Glutamatergic neuron (in vitro differentiated cells): ENCODE data around the gene TJP1. TPM values are rescaled to one million over a fixed set of nuclear protein-coding genes. Genes with fewer than 3 reads are reported as not detected.

Experiments used
- DNase-seq: peaks from one replicate; pipeline ENCODE4 v3.0.0; 2022
- H3K27ac Mint-ChIP-seq: one replicate; pipeline ENCODE4 v1.8.0; 2020; ENCODE audit warnings: mild to moderate bottlenecking, mixed read lengths, inconsistent platforms; ENCODE audit not compliant: unreplicated experiment
- H3K27me3 Mint-ChIP-seq: one replicate; pipeline ENCODE4 v1.8.0; 2020; ENCODE audit warnings: mild to moderate bottlenecking, moderate library complexity, mixed read lengths, inconsistent platforms; ENCODE audit not compliant: unreplicated experiment
- H3K36me3 Mint-ChIP-seq: one replicate; pipeline ENCODE4 v1.8.0; 2020; ENCODE audit warnings: mild to moderate bottlenecking, mixed read lengths, inconsistent platforms; ENCODE audit not compliant: unreplicated experiment
- H3K4me1 Mint-ChIP-seq: one replicate; pipeline ENCODE4 v1.8.0; 2020; ENCODE audit warnings: mild to moderate bottlenecking, low read depth, mixed read lengths, inconsistent platforms; ENCODE audit not compliant: unreplicated experiment
- H3K4me3 Mint-ChIP-seq: one replicate; pipeline ENCODE4 v1.8.0; 2020; ENCODE audit warnings: mild to moderate bottlenecking, mixed read lengths, inconsistent platforms; ENCODE audit not compliant: unreplicated experiment
- H3K9me3 Mint-ChIP-seq: one replicate; pipeline ENCODE4 v1.8.0; 2020; ENCODE audit warnings: mild to moderate bottlenecking, moderate library complexity, mixed read lengths, inconsistent platforms; ENCODE audit not compliant: unreplicated experiment
- total RNA-seq: library from RNA; stranded (reverse); fragmentation: NEBNext Ultra II Directional; extraction: Animal tissue kit (Norgen Biotek cat#: 25700); gene quantifications from one replicate; pipeline ENCODE4 v1.2.1, GENCODE V29; 2021; ENCODE audit not compliant: unreplicated experiment
- TF ChIP-seq, protein P1 (sequence below): fragments of 200-600 bp; sonication (generic); IDR thresholded peaks from one replicate; pipeline ENCODE4 v1.5.0; 2021; ENCODE audit not compliant: partially characterized antibody, unreplicated experiment

The TJP1 gene
- total RNA-seq, 1 donor from 2014 or later, result 129 TPM

DNA sequence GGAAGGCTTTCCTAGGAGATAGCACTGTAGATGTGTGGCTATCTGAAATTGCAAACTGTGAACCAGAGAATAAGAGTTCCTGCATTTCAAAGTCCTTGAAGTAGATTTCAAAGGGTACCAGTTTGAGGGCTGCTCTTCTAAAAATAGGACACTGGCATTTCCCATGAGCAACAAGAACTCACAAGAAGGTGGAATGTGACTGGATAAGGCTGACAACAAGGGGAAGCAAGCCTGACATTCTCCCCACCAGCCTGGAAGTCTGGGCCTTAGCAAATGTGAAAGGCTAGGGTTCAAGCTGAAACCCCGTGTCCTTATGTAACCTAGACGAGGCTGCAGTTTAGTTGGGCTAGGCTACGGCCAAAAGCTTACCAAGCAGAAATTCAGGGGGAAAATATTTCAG is 18.7 kb upstream of the TJP1 start:
- Mint-ChIP-seq H3K4me3 (no peak overlapping the region), H3K27ac (no peak overlapping the region)

DNA sequence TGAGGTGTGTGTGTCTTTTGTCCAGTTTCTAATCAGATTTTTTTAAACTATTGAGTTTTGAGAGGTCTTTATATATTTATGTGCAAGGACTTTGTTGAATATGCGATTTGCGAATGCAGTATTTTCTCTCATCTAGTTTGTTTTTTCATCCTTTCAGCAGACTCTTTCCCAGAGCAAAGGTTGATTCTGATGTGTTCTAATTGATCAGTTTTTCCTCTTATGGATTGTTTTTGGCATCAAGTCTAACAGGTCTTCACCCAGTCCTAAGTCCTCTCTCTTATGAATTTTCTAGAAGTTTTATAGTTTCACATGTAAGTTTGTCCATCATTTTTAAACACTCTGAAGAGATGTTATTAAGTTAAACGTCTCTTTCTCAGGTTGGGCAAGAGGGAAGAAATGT is 17.8 kb upstream of the TJP1 start:
- H3K27me3 Mint-ChIP-seq, result peaks cover 3% of the 10 kb centered on the region
- H3K36me3 Mint-ChIP-seq, result peaks cover under 1% of the 10 kb centered on the region
- no peaks in the 10 kb centered on the region for H3K9me3 Mint-ChIP-seq
- TF ChIP-seq, protein P1, sequence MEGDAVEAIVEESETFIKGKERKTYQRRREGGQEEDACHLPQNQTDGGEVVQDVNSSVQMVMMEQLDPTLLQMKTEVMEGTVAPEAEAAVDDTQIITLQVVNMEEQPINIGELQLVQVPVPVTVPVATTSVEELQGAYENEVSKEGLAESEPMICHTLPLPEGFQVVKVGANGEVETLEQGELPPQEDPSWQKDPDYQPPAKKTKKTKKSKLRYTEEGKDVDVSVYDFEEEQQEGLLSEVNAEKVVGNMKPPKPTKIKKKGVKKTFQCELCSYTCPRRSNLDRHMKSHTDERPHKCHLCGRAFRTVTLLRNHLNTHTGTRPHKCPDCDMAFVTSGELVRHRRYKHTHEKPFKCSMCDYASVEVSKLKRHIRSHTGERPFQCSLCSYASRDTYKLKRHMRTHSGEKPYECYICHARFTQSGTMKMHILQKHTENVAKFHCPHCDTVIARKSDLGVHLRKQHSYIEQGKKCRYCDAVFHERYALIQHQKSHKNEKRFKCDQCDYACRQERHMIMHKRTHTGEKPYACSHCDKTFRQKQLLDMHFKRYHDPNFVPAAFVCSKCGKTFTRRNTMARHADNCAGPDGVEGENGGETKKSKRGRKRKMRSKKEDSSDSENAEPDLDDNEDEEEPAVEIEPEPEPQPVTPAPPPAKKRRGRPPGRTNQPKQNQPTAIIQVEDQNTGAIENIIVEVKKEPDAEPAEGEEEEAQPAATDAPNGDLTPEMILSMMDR, result no peak
- DNase-seq, result no peak
- no peak overlapping the region for H3K4me3 Mint-ChIP-seq
- peaks cover 3% of the 10 kb centered on the region for H3K4me1 Mint-ChIP-seq
- H3K27ac Mint-ChIP-seq, result no peak overlapping the region

More for the DNA sequence above, 18.7 kb upstream of the TJP1 start:
- DNase-seq, result no peak
- peaks cover 3% of the 10 kb centered on the region for H3K27me3 Mint-ChIP-seq
- peaks cover 3% of the 10 kb centered on the region for H3K4me1 Mint-ChIP-seq
- TF ChIP-seq, protein P1, result no peak
- H3K36me3 Mint-ChIP-seq, result peaks cover 4% of the 10 kb centered on the region
- H3K9me3 Mint-ChIP-seq, result no peaks in the 10 kb centered on the region

DNA sequence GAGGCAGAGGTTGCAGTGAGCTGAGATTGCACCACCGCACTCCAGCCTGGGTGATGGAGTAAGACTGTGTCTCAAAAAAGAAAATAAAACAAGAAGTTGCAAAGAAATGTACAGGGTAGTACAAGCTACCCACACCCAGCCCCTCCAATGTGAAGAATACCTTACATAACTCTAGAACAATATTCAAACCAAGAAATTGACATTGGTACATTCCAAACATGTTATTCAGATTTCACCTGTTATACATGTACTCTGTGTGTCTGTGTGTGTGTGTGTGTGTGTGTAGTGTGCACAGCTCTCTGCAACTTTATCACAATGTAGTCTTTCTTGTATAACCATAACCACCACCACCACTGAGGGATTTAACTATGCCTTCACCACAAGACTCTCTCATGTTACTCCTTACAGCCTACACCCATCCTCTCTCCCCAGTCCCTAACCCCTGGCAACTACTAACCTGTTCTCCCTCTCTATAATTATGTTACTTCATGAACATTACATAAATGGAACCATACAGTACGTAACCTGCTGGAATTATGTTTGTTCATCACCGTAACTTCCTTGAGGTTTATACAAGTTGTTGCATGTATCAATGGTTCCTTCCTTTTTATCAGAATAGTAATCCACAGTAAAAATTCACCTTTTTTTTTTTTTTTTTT is 16.2 kb upstream of the TJP1 start:
- Mint-ChIP-seq H3K36me3 (no peaks in the 10 kb centered on the region), H3K4me1 (no peaks in the 10 kb centered on the region), H3K4me3 (no peak overlapping the region), H3K9me3 (no peaks in the 10 kb centered on the region), H3K27me3 (peaks cover 2% of the 10 kb centered on the region), H3K27ac (no peak overlapping the region)
- DNase-seq, result no peak
- TF ChIP-seq, protein P1, result no peak

DNA sequence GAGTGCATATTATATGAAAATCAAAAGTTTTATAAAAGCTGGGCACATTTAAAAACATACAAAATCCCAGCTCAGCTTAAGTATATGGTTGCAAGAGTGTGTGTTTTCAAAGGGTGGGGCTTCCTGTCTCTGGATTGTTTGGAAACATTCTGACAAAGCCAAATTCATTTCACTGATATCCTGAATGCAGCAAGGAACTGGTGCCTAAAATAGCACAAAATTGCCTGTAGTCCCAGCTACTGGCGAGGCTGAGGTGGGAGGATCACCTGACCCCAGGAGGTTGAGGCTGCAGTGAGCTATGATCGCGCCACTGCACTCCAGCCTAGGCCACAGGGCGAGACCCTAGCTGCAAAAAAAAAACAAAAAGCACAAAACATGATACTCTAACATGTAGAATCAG is 13.0 kb upstream of the TJP1 start:
- H3K4me3 Mint-ChIP-seq, result no peak overlapping the region
- no peaks in the 10 kb centered on the region for H3K9me3 Mint-ChIP-seq
- TF ChIP-seq, protein P1, result no peak
- H3K36me3 Mint-ChIP-seq, result no peaks in the 10 kb centered on the region
- no peaks in the 10 kb centered on the region for H3K4me1 Mint-ChIP-seq
- no peak for DNase-seq
- H3K27me3 Mint-ChIP-seq, result peaks cover 2% of the 10 kb centered on the region
- H3K27ac Mint-ChIP-seq, result no peak overlapping the region

DNA sequence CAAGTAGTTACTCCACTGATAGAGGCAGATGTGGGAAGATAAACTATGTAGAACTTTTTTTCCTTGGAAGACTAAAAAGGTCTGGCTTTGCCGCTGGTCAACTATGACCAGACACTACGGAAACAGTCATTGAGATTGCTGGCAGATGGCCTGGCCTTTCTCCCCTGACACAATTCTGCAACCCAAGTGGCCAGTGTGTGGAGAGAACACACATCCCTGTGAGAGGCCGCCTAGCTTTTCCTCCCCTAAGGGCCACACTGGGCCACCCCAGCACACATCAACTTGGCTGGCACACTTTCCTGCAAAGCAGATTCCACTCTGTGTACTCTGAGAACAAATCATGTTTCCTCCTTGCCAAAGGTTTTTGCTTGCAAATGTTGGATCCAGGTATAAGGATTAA is 10.4 kb upstream of the TJP1 start:
- DNase-seq, result no peak
- Mint-ChIP-seq H3K4me3 (no peak overlapping the region), H3K27me3 (peaks cover 2% of the 10 kb centered on the region), H3K36me3 (no peaks in the 10 kb centered on the region), H3K9me3 (no peaks in the 10 kb centered on the region), H3K27ac (no peak overlapping the region), H3K4me1 (peaks cover 2% of the 10 kb centered on the region)
- TF ChIP-seq, protein P1, result no peak
